Lower lobe of right lung (tissue), 2 donors: ENCODE data around the gene PGC. TPM values are rescaled to one million over a fixed set of nuclear protein-coding genes. Genes with fewer than 3 reads are reported as not detected.

ENCODE experiments used
- ATAC-seq, 2 donors: fragments of 200-7000 bp; cut with Tn5 transposase; one replicate each; pipeline ENCODE4 v1.9.1; 2020 to 2022; ENCODE audit warnings: mild to moderate bottlenecking in 2 of 2, moderate library complexity in 2 of 2
- DNase-seq: peaks from one replicate; pipeline ENCODE4 v3.0.0-alpha.2; 2020
- H3K27ac ChIP-seq: fragments of 200-600 bp; one replicate; pipeline ENCODE4 v1.8.0; 2022
- H3K27me3 ChIP-seq: fragments of 200-600 bp; one replicate; pipeline ENCODE4 v1.8.0; 2022; ENCODE audit warnings: low read depth
- H3K36me3 ChIP-seq: fragments of 200-600 bp; one replicate; pipeline ENCODE4 v1.8.0; 2022; ENCODE audit warnings: mild to moderate bottlenecking
- H3K4me1 ChIP-seq: fragments of 200-600 bp; one replicate; pipeline ENCODE4 v1.8.0; 2022
- H3K4me3 ChIP-seq: fragments of 200-600 bp; one replicate; pipeline ENCODE4 v1.8.0; 2022; ENCODE audit warnings: mild to moderate bottlenecking
- H3K9me3 ChIP-seq: fragments of 200-600 bp; one replicate; pipeline ENCODE4 v1.8.0; 2022
- intact Hi-C: fragments of 100-400 bp; cut with DNase I; formaldehyde crosslinking; loops from one replicate; pipeline ENCODE4 v1.11.0; 2022
- total RNA-seq: library from RNA; stranded (reverse); fragmentation: NEBNext Ultra II Directional; extraction: Animal tissue kit (Norgen Biotek cat#: 25700); gene quantifications from one replicate; pipeline ENCODE4 v1.2.1, GENCODE V29; 2021
- TF ChIP-seq, protein P1 (sequence below): fragments of 200-600 bp; IDR thresholded peaks from one replicate; pipeline ENCODE4 v1.8.0; 2022; ENCODE audit warnings: antibody characterized with exemption, mild to moderate bottlenecking
- donor health status: DM: no; HTN: yes; CAD: no; lungs with severe emphysema.

PGC gene
- total RNA-seq, 1 donor from 2014 or later = 947 TPM

DNA sequence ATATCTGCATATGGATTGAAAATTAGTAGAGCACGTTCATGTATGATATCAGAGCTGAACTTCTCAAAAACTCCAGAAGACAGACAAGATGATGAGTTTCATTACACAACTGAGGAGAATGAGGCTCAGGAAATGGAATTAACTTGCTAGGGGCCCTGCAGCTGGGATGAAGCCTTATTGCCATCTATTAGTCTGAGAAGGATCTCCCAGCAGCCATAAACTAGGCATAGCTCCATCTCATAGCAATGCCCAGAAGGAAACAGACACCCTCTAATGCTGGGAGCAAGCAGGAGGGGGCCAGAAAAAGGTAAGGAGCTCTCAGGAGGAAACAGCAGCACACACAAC lies 29.8 kb downstream of the PGC start:
- H3K9me3 ChIP-seq = no peaks in the 10 kb centered on the region
- H3K36me3 ChIP-seq = peaks cover 4% of the 10 kb centered on the region
- no peaks in the 10 kb centered on the region for H3K27me3 ChIP-seq
- no peak for ATAC-seq
- intact Hi-C loops = no loop called here
- no peak for DNase-seq
- H3K27ac ChIP-seq = no peak overlapping the region
- no peak overlapping the region for H3K4me3 ChIP-seq
- TF ChIP-seq, protein P1, sequence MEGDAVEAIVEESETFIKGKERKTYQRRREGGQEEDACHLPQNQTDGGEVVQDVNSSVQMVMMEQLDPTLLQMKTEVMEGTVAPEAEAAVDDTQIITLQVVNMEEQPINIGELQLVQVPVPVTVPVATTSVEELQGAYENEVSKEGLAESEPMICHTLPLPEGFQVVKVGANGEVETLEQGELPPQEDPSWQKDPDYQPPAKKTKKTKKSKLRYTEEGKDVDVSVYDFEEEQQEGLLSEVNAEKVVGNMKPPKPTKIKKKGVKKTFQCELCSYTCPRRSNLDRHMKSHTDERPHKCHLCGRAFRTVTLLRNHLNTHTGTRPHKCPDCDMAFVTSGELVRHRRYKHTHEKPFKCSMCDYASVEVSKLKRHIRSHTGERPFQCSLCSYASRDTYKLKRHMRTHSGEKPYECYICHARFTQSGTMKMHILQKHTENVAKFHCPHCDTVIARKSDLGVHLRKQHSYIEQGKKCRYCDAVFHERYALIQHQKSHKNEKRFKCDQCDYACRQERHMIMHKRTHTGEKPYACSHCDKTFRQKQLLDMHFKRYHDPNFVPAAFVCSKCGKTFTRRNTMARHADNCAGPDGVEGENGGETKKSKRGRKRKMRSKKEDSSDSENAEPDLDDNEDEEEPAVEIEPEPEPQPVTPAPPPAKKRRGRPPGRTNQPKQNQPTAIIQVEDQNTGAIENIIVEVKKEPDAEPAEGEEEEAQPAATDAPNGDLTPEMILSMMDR = no peak
- peaks cover 58% of the 10 kb centered on the region for H3K4me1 ChIP-seq

DNA sequence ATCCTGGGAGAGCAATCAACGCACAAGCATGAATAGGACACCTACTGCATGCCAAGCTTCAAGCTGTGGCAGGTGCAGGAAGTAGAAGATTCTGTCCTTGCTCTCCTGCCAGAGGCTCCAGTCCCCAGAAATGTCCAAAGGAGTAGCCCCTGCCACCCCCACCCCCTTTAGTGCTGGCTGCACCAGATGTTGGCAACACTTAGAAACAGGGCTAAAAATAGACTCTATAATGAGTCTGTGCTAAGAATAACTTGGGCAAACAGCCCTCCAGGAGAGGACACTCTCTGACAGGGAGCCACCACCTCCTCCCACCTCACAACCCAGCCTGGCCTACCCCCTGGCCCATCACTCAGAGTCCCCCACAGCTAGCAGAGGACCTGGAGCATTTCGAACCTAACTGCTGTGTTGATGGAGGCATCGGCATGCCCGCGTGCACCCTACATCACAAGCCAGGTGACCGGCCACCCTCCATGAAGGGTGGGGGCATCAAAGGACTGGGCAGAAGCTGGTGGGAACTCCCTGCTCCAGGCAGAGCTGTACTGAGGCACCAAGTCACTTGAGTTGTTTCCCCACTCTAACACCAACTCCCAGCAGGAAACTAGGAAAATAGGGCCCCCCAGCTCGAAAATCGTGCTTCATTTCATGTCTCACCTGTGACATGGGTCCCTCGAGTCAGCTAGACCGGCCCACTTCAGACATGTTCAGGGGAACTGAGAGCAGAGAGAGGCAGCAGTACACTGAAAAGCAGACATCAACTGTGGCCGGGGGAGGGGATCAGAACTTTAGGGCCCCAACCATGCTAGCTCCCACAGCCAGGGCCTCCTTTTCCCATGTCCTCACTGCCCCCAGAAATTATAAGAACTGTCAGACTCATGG lies 30.4 kb downstream of the PGC start:
- no peaks in the 10 kb centered on the region for H3K9me3 ChIP-seq
- no peak overlapping the region for H3K4me3 ChIP-seq
- DNase-seq (peak; percentile 24), ATAC-seq (no peak)
- TF ChIP-seq, protein P1 = no peak
- H3K4me1 ChIP-seq = peaks cover 58% of the 10 kb centered on the region
- no peaks in the 10 kb centered on the region for H3K27me3 ChIP-seq
- peaks cover 4% of the 10 kb centered on the region for H3K36me3 ChIP-seq
- intact Hi-C loops = no loop called here
- no peak overlapping the region for H3K27ac ChIP-seq

DNA sequence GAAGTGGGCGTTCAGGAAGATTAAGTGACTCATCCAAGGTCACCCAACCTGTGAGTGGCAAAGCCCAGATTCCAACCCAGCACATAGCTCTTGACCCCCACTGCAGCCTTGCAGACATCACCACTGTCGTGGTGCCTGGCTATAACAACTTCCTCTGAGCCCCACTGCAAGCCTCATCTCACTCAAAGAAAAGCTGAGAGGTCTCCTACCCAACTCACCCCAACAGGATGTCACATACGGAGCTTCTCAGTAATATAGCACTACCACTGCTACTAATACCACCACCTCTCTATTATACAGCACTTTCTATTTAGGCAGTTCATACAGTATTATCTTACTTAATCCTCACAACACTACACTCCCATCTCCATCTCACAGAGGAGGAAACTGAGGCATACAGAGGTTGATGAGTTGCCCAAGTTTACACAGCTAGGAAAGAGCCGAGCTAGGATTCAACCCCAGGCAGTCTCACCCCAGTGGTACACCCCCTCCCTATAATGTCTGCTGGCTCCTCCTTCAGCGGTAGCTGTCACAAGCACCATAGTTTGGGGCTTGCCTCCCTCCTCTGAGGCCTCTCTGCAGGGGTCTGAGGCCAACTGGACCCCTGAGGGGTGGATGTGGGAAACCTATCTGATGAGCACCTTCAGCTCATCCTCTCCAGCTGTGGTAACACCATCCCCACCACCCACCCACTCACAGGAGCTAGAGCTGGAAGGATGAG lies 31.2 kb downstream of the PGC start:
- Histone ChIP-seq H3K27me3 (no peaks in the 10 kb centered on the region), H3K4me1 (peaks cover 61% of the 10 kb centered on the region), H3K27ac (no peak overlapping the region), H3K4me3 (no peak overlapping the region), H3K9me3 (no peaks in the 10 kb centered on the region), H3K36me3 (peaks cover 4% of the 10 kb centered on the region)
- DNase-seq = peak; percentile 1
- intact Hi-C loops = no loop called here
- TF ChIP-seq, protein P1 = no peak
- ATAC-seq = no peak

DNA sequence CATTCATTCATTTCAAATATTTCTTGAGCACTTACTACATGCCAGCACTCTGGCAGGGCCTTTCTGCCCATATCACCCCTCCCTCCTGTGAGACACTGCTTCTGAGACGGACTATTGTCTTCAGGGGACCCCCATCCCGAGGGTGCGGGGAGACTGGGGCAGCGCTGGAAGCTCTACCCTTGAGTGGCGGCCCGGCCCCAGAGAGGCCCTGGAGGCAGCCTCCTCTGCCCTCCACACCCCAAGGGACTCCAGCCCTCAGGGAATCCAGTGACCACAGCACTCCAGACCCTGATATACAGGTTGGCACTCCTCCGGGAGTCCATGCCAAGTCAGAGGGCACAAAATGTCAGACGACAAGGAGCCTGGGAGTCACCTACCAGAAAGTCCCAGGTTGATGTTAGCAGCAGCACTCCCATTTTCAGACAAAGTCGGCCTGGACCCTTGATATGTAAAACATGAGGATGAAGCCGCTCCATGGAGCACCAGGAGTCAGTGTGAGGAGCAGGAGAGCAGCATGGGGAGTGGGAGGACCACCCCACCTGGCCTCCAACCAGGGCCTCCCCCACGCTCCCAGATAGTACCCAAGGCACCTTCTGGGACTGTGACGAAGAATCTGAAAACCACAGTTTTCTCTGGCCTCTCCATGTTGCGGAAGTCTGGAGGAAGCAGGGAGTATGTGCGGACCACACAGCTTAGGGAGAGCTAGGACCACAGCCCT lies 32.5 kb downstream of the PGC start:
- Histone ChIP-seq H3K4me1 (peaks cover 51% of the 10 kb centered on the region), H3K4me3 (no peak overlapping the region), H3K36me3 (peaks cover 4% of the 10 kb centered on the region), H3K27ac (no peak overlapping the region), H3K9me3 (no peaks in the 10 kb centered on the region), H3K27me3 (no peaks in the 10 kb centered on the region)
- ATAC-seq (no peak), DNase-seq (no peak)
- intact Hi-C loops = no loop called here
- TF ChIP-seq, protein P1 = no peak

DNA sequence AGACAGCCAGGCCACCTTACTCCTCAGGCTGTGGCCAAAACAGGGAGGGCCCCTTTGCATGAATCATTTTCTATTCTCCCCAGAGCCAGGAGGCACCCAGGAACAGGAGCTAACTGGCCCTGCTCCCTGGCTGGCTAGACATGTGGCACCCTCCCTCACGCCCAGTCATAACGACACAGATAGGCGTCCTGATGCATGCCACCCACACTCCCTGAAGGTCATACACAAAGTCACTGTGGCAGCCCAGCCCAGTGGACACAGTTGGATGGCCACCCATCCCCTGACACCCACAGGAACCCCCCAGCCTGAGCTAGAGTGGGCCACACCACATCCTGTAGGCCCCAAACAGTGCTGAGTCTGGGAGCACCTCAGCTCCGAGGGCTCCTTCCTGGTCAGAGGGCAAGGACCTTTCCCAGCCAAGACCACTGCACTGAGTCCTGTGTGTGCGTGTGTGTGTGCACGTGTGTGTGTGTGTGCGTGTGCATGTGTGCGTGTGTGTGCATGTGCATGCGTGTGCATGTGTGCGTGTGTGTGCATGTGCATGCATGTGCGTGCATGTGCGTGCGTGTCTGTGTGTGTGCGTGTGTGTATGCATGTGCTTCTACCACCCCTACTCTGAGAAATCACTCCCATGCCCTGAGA lies 33.4 kb downstream of the PGC start:
- peaks cover 49% of the 10 kb centered on the region for H3K4me1 ChIP-seq
- intact Hi-C loops = no loop called here

More for the DNA sequence above, 33.4 kb downstream of the PGC start:
- TF ChIP-seq, protein P1 = no peak
- H3K4me3 ChIP-seq = no peak overlapping the region
- ATAC-seq (peak in 1 of 2 donors; percentile 4), DNase-seq (no peak)
- no peaks in the 10 kb centered on the region for H3K9me3 ChIP-seq
- no peaks in the 10 kb centered on the region for H3K27me3 ChIP-seq
- no peak overlapping the region for H3K27ac ChIP-seq
- peaks cover 4% of the 10 kb centered on the region for H3K36me3 ChIP-seq
